ENCODE measurements around the gene ENGASE. TPM values are rescaled to one million over a fixed set of nuclear protein-coding genes. Genes with fewer than 3 reads are reported as not detected.

ENGASE gene
- total RNA-seq, 4 donors from 2014 or later = 29.9 to 64.8 (median 57.1) TPM

GRCh38 chr17:79085154-79085920, 10.7 kb downstream of the ENGASE start:
- H3K36me3 ChIP-seq = peaks cover 0 to 74% (median 6%) of the 10 kb centered on the region in 3 donors
- no peak overlapping the region for H3K27ac ChIP-seq
- DNase-seq (ENCODE audit: low spot score in 2 of 2) = no peak
- H3K27me3 ChIP-seq = peaks cover 0 to 4% of the 10 kb centered on the region in 2 donors
- 90 to 93% methylated on average over 21 to 28 of the region's 30 CpGs for WGBS, 2 donors
- H3K9me3 ChIP-seq = no peaks in the 10 kb centered on the region
- H3K4me3 ChIP-seq = no peak overlapping the region
- H3K4me1 ChIP-seq = peaks cover 0 to 16% (median 0%) of the 10 kb centered on the region in 4 donors
- TF ChIP-seq POLR2A (IDR thresholded peaks at IDR 0.05) = no peak
- TF ChIP-seq EP300 (IDR thresholded peaks at IDR 0.05) = no peak
- no peak for TF ChIP-seq CTCF (IDR thresholded peaks at IDR 0.05)

GRCh38 chr17:79085921-79086551, 11.4 kb downstream of the ENGASE start:
- 90% methylated on average over 25 to 28 of the region's 28 CpGs for WGBS, 2 donors
- Histone ChIP-seq H3K9me3 (no peaks in the 10 kb centered on the region), H3K36me3 (peaks cover 0 to 67% (median 0%) of the 10 kb centered on the region in 3 donors), H3K27ac (no peak overlapping the region), H3K4me1 (peaks cover 0 to 22% (median 2%) of the 10 kb centered on the region in 4 donors), H3K27me3 (peaks cover 0 to 5% of the 10 kb centered on the region in 2 donors), H3K4me3 (no peak overlapping the region)
- no peak for DNase-seq (ENCODE audit: low spot score in 2 of 2)
- no peak for TF ChIP-seq CTCF (IDR thresholded peaks at IDR 0.05)
- no peak for TF ChIP-seq POLR2A (IDR thresholded peaks at IDR 0.05)
- TF ChIP-seq EP300 (IDR thresholded peaks at IDR 0.05) = no peak

- TF ChIP-seq EP300 (IDR thresholded peaks at IDR 0.05) (no peak), CTCF (IDR thresholded peaks at IDR 0.05) (no peak), POLR2A (IDR thresholded peaks at IDR 0.05) (no peak)
- 75 to 80% methylated on average over 22 to 32 of the region's 33 CpGs for WGBS, 2 donors
Measured at GRCh38 chr17:79086609-79087427, 12.2 kb downstream of the ENGASE start.

GRCh38 chr17:79087428-79088143, 13.0 kb downstream of the ENGASE start:
- no peaks in the 10 kb centered on the region for H3K9me3 ChIP-seq
- H3K4me3 ChIP-seq = no peak overlapping the region
- H3K4me1 ChIP-seq = peaks cover 0 to 19% (median 2%) of the 10 kb centered on the region in 4 donors
- peaks cover 0 to 52% (median 0%) of the 10 kb centered on the region in 3 donors for H3K36me3 ChIP-seq
- H3K27me3 ChIP-seq = peaks cover 0 to 19% of the 10 kb centered on the region in 2 donors
- WGBS, 2 donors = 46 to 52% methylated on average over 7 to 12 of the region's 12 CpGs
- DNase-seq (ENCODE audit: low spot score in 2 of 2) = peak; percentile 65 to 85
- H3K27ac ChIP-seq = no peak overlapping the region
- TF ChIP-seq CTCF (IDR thresholded peaks at IDR 0.05) = peak; percentile 87 to 90 (median 90)
- no peak for TF ChIP-seq POLR2A (IDR thresholded peaks at IDR 0.05)
- no peak for TF ChIP-seq EP300 (IDR thresholded peaks at IDR 0.05)

More at GRCh38 chr17:79086609-79087427, 12.2 kb downstream of the ENGASE start:
- DNase-seq (ENCODE audit: low spot score in 2 of 2) = no peak
- H3K9me3 ChIP-seq = no peaks in the 10 kb centered on the region
- H3K36me3 ChIP-seq = peaks cover 0 to 60% (median 0%) of the 10 kb centered on the region in 3 donors
- no peak overlapping the region for H3K27ac ChIP-seq
- no peak overlapping the region for H3K4me3 ChIP-seq
- H3K27me3 ChIP-seq = peaks cover 0 to 12% of the 10 kb centered on the region in 2 donors
- peaks cover 0 to 22% (median 2%) of the 10 kb centered on the region in 4 donors for H3K4me1 ChIP-seq

All from tibial nerve (tissue), 4 donors.